Ishikawa (cell line): ENCODE data around the gene PARP8.

Experiments used
- CEBPB ChIP-seq: IDR thresholded peaks from 2 replicates; pipeline ENCODE4 v1.6.1; 2012
- EGR1 ChIP-seq: IDR thresholded peaks from 2 replicates; pipeline ENCODE4 v1.6.1; 2012
- EP300 ChIP-seq: IDR thresholded peaks from 2 replicates; pipeline ENCODE4 v1.6.1; 2012; ENCODE audit warnings: borderline replicate concordance
- FOXM1 ChIP-seq: IDR thresholded peaks from 2 replicates; pipeline ENCODE4 v1.6.1; 2012; ENCODE audit warnings: low read depth, borderline replicate concordance
- MAX ChIP-seq: IDR thresholded peaks from 2 replicates; pipeline ENCODE4 v1.6.1; 2012
- NFIC ChIP-seq: IDR thresholded peaks from 2 replicates; pipeline ENCODE4 v1.6.1; 2012
- REST ChIP-seq: IDR thresholded peaks from 2 replicates; pipeline ENCODE4 v1.6.1; 2012; ENCODE audit warnings: low read depth, mild to moderate bottlenecking
- TAF1 ChIP-seq: IDR thresholded peaks from 2 replicates; pipeline ENCODE4 v1.6.1; 2012; ENCODE audit warnings: low read depth, mild to moderate bottlenecking
- TCF12 ChIP-seq: IDR thresholded peaks from 2 replicates; pipeline ENCODE4 v1.6.1; 2012; ENCODE audit warnings: low read depth
- TEAD4 ChIP-seq: IDR thresholded peaks from 2 replicates; pipeline ENCODE4 v1.6.1; 2012
- YY1 ChIP-seq: IDR thresholded peaks from 2 replicates; pipeline ENCODE4 v1.6.1; 2012; ENCODE audit warnings: low read depth

GRCh38 chr5:50853151-50853550 is 186.7 kb downstream of the PARP8 start:
- no peak for TF ChIP-seq MAX
- no peak for TF ChIP-seq TAF1
- TF ChIP-seq YY1 = no peak
- no peak for TF ChIP-seq REST
- no peak for TF ChIP-seq TCF12
- no peak for TF ChIP-seq EGR1
- TF ChIP-seq NFIC = no peak
- TF ChIP-seq CEBPB = no peak
- no peak for TF ChIP-seq FOXM1
- TF ChIP-seq EP300 = no peak
- TF ChIP-seq TEAD4 = no peak
